Activated naive CD8-positive, alpha-beta T cell treated with anti-CD3 and anti-CD28 coated beads for 36 hours (primary cell): Measurements from ENCODE around the gene ZDHHC8. TPM values are rescaled to one million over a fixed set of nuclear protein-coding genes. Genes with fewer than 3 reads are reported as not detected.

Source experiments
- DNase-seq: peaks from one replicate; pipeline ENCODE4 v3.0.0; 2021
- H3K27ac Mint-ChIP-seq: one replicate; pipeline ENCODE4 v1.8.0; 2022; ENCODE audit warnings: mild to moderate bottlenecking, moderate library complexity, mixed read lengths
- H3K27me3 Mint-ChIP-seq: one replicate; pipeline ENCODE4 v1.8.0; 2022; ENCODE audit warnings: mild to moderate bottlenecking, mixed read lengths
- H3K36me3 Mint-ChIP-seq: one replicate; pipeline ENCODE4 v1.8.0; 2021; ENCODE audit warnings: mild to moderate bottlenecking, mixed read lengths
- H3K4me1 Mint-ChIP-seq: one replicate; pipeline ENCODE4 v1.8.0; 2021; ENCODE audit warnings: mixed read lengths
- H3K4me3 Mint-ChIP-seq: one replicate; pipeline ENCODE4 v1.8.0; 2022; ENCODE audit warnings: mild to moderate bottlenecking, moderate library complexity, mixed read lengths
- H3K9me3 Mint-ChIP-seq: one replicate; pipeline ENCODE4 v1.8.0; 2022; ENCODE audit warnings: mixed read lengths
- total RNA-seq, 2 experiments: library from RNA; stranded (reverse); gene quantifications; one replicate each; pipeline ENCODE4 v1.2.3, GENCODE V29; 2021

ZDHHC8 gene
- total RNA-seq, 2 experiments from 2014 or later: 63.4 to 66.6 TPM

DNA sequence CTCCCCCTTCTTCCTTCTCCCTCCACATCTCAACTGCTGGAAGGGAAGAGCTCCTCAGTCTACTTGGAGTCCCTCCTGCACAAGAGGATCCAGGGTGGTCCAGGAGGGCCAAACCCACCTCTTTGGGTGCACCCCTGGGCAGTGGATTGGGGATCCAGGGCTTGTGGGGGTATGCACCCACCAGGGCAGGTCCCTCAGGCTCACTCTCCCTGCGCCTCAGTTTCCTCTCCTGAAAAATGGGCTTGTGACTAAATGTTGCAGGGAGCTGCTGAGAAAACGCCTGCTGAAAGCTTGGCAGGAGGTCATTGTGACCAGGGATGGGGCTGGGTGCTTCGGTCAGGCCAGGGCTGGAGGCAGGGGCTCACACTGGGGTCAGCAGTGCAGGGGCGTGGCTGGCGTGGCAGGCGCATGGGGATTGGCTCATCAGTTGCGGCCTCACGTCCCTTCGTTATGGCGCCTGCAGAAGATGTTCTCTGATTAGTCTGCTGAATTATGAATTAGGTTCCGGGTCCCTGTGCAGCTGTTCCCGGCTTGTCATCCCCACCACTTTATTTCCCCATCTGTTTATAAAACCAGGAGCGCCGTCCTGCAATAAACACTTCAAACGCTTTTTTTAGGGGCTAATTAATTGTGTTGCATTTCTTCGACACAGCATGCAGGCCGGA, 44.9 kb downstream of the ZDHHC8 start:
- Mint-ChIP-seq H3K27me3 (no peaks in the 10 kb centered on the region), H3K9me3 (no peaks in the 10 kb centered on the region), H3K36me3 (no peaks in the 10 kb centered on the region), H3K4me3 (no peak overlapping the region), H3K4me1 (no peaks in the 10 kb centered on the region), H3K27ac (no peak overlapping the region)
- DNase-seq: no peak

DNA sequence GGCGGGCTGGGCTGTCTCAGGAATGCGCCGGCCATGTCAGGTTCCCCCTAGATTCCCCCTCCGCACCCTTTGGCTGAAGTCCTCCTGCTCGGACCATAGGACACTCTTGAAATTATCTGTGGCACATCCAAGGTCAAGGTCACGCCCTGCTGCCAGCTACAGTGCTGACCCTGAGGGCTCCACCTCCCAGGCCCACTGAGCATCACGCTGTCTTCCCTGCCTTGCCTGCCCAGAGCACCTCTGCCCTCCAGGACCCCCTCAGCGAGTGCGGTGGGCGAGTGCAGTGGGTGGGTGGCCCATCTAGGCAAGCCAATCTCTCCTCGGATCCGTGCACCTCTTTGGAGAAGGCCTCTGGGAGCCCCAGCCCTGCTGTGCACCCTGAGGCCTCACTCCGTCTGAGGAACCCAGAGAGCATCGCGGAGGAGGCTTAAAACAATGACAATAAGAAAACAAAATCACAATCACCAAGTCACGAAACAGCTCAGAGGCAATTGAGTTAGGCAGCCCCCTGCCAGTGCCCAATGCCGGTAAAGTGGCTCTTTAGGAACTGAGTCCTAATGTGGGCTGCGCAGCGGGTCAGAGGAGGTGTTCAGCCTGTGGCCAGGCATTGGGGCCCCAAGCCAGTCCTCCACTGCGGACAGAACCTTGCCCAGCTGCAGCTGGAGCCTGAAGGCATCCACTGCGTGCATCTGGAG, 45.8 kb downstream of the ZDHHC8 start:
- Mint-ChIP-seq H3K27me3 (no peaks in the 10 kb centered on the region), H3K36me3 (no peaks in the 10 kb centered on the region), H3K27ac (no peak overlapping the region), H3K9me3 (no peaks in the 10 kb centered on the region), H3K4me3 (no peak overlapping the region), H3K4me1 (no peaks in the 10 kb centered on the region)
- DNase-seq: no peak

- Mint-ChIP-seq H3K27ac (no peak overlapping the region), H3K27me3 (no peaks in the 10 kb centered on the region), H3K4me1 (no peaks in the 10 kb centered on the region), H3K36me3 (no peaks in the 10 kb centered on the region), H3K9me3 (no peaks in the 10 kb centered on the region), H3K4me3 (no peak overlapping the region)
- no peak for DNase-seq
Measured at GRCh38 chr22:20178075-20178914, 46.7 kb downstream of the ZDHHC8 start.

DNA sequence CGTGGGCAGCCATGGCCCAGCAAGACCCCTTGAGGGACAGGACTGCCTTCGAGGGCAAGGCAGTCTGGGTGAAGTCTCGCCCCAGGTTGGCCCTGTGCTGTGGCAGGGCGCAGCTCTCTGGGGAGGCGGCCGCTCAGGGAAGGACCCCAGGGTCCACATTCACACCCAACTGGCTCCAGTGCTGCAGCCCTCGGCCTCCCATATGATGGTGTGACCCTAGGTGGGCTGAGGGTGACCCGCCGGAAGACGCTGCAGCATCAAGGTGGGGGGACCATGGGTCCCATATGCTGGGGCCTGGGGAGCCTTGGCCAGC, 47.3 kb downstream of the ZDHHC8 start:
- DNase-seq: no peak
- H3K4me3 Mint-ChIP-seq: no peak overlapping the region
- no peak overlapping the region for H3K27ac Mint-ChIP-seq
- H3K36me3 Mint-ChIP-seq: no peaks in the 10 kb centered on the region
- no peaks in the 10 kb centered on the region for H3K27me3 Mint-ChIP-seq
- no peaks in the 10 kb centered on the region for H3K4me1 Mint-ChIP-seq
- H3K9me3 Mint-ChIP-seq: no peaks in the 10 kb centered on the region

DNA sequence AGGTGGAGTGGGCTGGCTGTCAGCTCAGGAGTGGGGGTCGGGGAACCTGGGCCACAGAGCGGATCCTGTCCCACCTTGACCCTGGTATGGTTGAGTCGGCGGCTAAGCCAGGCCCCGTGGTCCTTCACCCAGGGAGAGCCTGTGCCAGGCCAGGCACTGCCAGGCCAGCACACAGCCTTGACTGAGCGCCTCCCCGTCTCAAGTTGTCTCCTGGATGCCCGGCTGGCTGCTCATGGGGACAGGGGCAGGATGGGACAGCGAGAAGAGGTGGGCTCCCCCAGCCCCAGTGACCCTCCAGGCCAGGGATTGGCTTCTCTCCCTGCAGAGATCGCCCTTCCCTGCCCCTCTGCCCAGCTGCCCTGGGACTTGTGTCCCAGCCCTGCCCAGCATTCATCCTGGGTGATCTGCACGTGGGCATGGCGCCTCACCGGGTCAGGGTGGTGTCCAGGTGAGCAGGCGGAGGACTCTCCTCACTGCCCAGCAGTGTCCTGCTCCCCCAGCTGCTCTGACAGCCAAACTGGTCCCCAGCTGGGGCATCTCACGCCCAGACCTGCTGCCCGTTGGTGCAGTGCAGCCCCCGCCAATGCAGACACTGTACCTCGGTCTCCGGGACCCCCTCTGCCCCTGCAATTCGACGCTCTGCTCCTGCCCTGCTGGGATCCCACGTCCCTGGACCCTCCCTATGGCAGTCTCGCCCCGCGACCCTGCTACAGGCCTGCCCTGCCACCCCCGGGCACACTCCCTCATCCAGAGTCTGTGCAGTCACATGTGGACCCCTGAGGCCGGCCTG, 48.0 kb downstream of the ZDHHC8 start:
- no peak for DNase-seq
- Mint-ChIP-seq H3K36me3 (no peaks in the 10 kb centered on the region), H3K9me3 (no peaks in the 10 kb centered on the region), H3K27ac (no peak overlapping the region), H3K27me3 (no peaks in the 10 kb centered on the region), H3K4me1 (no peaks in the 10 kb centered on the region), H3K4me3 (no peak overlapping the region)

GRCh38 chr22:20180245-20180630, 48.6 kb downstream of the ZDHHC8 start:
- H3K36me3 Mint-ChIP-seq: no peaks in the 10 kb centered on the region
- no peaks in the 10 kb centered on the region for H3K27me3 Mint-ChIP-seq
- no peaks in the 10 kb centered on the region for H3K9me3 Mint-ChIP-seq
- no peak overlapping the region for H3K27ac Mint-ChIP-seq
- no peak for DNase-seq
- no peaks in the 10 kb centered on the region for H3K4me1 Mint-ChIP-seq
- no peak overlapping the region for H3K4me3 Mint-ChIP-seq

DNA sequence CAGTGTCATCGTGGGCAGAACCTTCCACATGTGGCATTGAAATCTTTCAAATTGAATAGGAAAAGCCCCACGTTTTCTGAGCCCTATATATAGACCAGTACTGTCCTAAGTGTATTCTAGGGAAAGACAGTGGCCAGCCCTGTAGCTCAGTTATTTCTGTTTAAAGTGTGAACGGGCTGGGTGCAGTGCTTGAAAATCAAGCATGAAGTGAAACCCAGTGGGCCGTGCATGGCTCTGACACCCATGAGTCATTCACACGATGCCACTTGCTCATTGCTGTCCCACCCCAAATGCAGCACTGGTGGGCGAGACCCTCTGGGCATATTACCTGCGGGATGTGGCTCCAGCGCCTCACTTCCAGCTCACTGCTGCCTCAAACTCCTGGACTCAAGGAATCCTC, 49.0 kb downstream of the ZDHHC8 start:
- Mint-ChIP-seq H3K9me3 (no peaks in the 10 kb centered on the region), H3K27me3 (no peaks in the 10 kb centered on the region), H3K4me3 (no peak overlapping the region), H3K36me3 (no peaks in the 10 kb centered on the region), H3K27ac (no peak overlapping the region), H3K4me1 (no peaks in the 10 kb centered on the region)
- no peak for DNase-seq

GRCh38 chr22:20181194-20181883, 49.7 kb downstream of the ZDHHC8 start:
- Mint-ChIP-seq H3K9me3 (no peaks in the 10 kb centered on the region), H3K4me1 (no peaks in the 10 kb centered on the region), H3K27ac (no peak overlapping the region), H3K36me3 (no peaks in the 10 kb centered on the region), H3K27me3 (no peaks in the 10 kb centered on the region), H3K4me3 (no peak overlapping the region)
- no peak for DNase-seq

DNA sequence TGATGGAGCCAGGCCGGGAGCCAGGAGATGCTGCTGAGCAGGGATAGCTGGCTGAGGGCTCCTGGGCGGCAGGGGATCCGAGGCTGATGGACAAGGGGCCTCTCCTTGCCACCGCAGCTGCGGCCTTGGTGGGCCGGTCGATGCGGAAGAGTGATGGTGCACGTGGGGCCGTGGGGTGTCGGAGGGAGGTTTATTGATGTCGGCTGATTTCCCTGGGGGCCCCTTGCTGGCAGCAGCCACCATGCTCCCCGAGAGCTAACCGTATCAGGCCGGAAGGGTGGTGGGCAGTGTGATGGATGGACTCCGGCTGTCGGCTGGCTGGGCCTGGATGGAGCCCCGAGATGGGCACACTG, 50.3 kb downstream of the ZDHHC8 start:
- DNase-seq: no peak
- H3K4me1 Mint-ChIP-seq: no peaks in the 10 kb centered on the region
- H3K27ac Mint-ChIP-seq: no peak overlapping the region
- H3K36me3 Mint-ChIP-seq: no peaks in the 10 kb centered on the region
- H3K4me3 Mint-ChIP-seq: no peak overlapping the region
- no peaks in the 10 kb centered on the region for H3K27me3 Mint-ChIP-seq
- H3K9me3 Mint-ChIP-seq: no peaks in the 10 kb centered on the region

DNA sequence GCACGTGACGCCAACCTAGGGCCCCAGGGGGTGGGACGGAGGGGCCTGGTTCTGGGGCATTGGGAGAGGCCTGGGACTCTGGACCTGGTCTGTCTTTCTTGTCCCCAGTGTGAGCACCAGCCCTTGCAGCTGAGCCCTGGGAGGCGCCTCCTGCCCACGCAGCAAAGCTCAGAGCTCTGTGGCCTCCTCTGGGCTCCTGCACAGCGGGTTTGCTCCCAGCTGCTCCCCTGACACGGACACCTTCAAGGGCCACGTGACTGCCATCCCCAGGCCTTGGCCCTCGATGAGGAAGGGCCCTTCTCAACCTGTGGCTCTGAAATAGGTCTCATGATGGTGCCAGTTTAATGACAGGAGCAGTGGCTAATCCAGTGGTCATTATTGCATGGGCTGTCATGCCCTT, 50.8 kb downstream of the ZDHHC8 start:
- no peak overlapping the region for H3K27ac Mint-ChIP-seq

GRCh38 chr22:20183101-20183500, 51.5 kb downstream of the ZDHHC8 start:
- Mint-ChIP-seq H3K4me3 (no peak overlapping the region), H3K9me3 (no peaks in the 10 kb centered on the region), H3K27ac (no peak overlapping the region), H3K36me3 (no peaks in the 10 kb centered on the region), H3K4me1 (no peaks in the 10 kb centered on the region), H3K27me3 (no peaks in the 10 kb centered on the region)
- no peak for DNase-seq

More for the DNA sequence above, 50.8 kb downstream of the ZDHHC8 start:
- no peak for DNase-seq
- Mint-ChIP-seq H3K27me3 (no peaks in the 10 kb centered on the region), H3K36me3 (no peaks in the 10 kb centered on the region), H3K9me3 (no peaks in the 10 kb centered on the region), H3K4me3 (no peak overlapping the region), H3K4me1 (no peaks in the 10 kb centered on the region)

DNA sequence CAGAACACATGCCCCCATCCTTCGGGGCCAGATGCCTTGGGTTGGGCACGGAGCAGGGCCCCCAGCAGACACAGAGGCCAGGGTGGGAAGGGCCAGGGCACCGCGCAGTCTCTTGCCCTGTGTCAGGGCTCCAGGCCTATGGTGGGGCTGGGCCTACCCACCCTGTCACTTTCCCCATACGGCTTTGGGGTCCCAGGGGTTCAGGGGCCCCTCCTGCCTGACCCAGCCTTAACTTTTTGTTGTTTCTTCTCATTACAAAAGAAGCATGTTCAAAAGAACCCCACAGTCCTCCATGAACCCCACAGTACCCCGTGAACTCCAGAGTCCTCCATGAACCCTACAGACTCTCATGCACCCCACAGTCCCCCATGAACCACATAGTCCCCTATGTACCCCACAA, 52.2 kb downstream of the ZDHHC8 start:
- Mint-ChIP-seq H3K27me3 (no peaks in the 10 kb centered on the region), H3K4me1 (no peaks in the 10 kb centered on the region), H3K9me3 (no peaks in the 10 kb centered on the region), H3K36me3 (no peaks in the 10 kb centered on the region), H3K27ac (no peak overlapping the region), H3K4me3 (no peak overlapping the region)
- no peak for DNase-seq

DNA sequence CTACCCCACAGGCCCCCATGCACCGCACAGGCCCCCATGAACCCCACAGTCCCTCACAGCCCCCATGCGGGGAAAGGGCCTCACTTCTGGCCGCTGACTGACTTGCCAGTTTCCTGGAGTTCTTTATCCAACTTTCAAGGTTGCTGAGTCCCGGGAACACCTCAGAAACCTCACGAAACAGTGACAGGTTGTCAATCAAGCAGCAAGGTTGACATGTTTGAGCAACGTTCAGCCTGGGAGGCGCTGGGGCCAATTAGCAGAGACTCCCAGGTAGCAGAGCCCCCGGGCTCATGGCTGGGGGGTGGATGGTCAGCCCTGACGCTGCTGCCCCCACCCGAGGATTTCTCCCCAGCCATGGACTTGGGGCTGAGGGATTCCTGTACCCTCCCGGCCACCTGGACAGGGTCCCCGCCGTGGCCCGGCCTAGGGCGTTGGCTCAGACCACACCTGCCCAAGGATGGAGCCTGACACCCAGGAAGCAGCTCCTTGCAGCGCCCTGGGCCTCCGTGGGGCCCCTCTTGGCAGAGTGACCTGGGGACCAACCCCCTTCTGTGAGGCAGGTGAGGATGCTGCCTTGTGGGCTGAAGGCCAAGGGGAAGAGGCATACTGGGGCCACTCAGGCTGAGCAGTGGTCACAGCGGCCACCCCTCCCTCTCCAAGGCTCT, 53.0 kb downstream of the ZDHHC8 start:
- Mint-ChIP-seq H3K36me3 (no peaks in the 10 kb centered on the region), H3K27me3 (no peaks in the 10 kb centered on the region), H3K4me3 (no peak overlapping the region), H3K9me3 (no peaks in the 10 kb centered on the region), H3K27ac (no peak overlapping the region), H3K4me1 (no peaks in the 10 kb centered on the region)
- DNase-seq: no peak

DNA sequence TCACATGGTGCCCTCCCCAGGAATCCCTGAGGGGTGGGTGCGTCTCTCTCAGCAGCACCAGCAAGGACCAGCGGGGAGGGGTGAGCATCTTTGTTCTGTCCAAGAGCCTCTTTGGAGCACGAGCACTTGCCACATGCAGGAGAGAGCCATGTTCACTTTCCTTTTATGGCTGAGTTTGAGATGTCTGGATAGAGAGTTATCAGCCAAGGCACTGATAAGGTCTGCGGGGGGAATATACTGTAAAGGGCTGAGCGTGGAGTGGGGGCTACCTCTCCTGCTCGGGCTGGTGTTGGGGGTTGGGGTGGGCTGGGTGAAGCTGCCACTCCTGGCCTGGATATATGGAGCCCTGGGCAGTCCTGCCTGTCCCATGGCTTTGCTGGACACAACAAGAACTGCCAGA, 54.1 kb downstream of the ZDHHC8 start:
- DNase-seq: no peak
- Mint-ChIP-seq H3K36me3 (no peaks in the 10 kb centered on the region), H3K4me3 (no peak overlapping the region), H3K27ac (no peak overlapping the region), H3K27me3 (no peaks in the 10 kb centered on the region), H3K4me1 (no peaks in the 10 kb centered on the region), H3K9me3 (no peaks in the 10 kb centered on the region)
